HepG2 (cell line): ENCODE measurements around the gene BCORL1. TPM values are rescaled to one million over a fixed set of nuclear protein-coding genes. Genes with fewer than 3 reads are reported as not detected.

Source experiments
- ATAC-seq: fragments of 200-7000 bp; cut with Tn5 transposase; 3 replicates; pipeline ENCODE4 v1.9.1; 2020; ENCODE audit warnings: mild to moderate bottlenecking, moderate library complexity
- BruUV-seq: library from RNA; stranded (reverse); fragments of 400-500 nt; replicated peaks from 2 replicates; lab custom pipeline; 2021; lab: Mats Ljungman, UMichigan
- CTCF ChIA-PET: fragments of 300-600 bp; formaldehyde crosslinking; extraction: SDS; loops from one replicate; lab custom pipeline; 2021; ENCODE audit warnings: low total read pairs, inconsistent platforms, low intra/inter-chr PET ratio; lab: Yijun Ruan, JAX
- POLR2A ChIA-PET: fragments of 350-600 bp; sonication (Branson Sonifier 250); formaldehyde crosslinking; loops from one replicate; lab custom pipeline; 2020; ENCODE audit warnings: antibody characterized with exemption, inconsistent platforms; lab: Yijun Ruan, JAX
- DNase-seq: peaks from one replicate; pipeline ENCODE4 v3.0.0-alpha.2; 2015; ENCODE audit warnings: low spot score
- FAIRE-seq: peaks from 3 replicates; lab custom pipeline; 2011; peaks lifted over from hg19 to GRCh38; lab: Jason Lieb, UNC
- H2AFZ ChIP-seq: one replicate; pipeline ENCODE4 v1.6.1; 2011; ENCODE audit warnings: low read length, inconsistent platforms
- H3K27ac ChIP-seq: fragments of 300-600 bp; 3 replicates; pipeline ENCODE4 v1.8.0; 2011; ENCODE audit warnings: mixed run types, mild to moderate bottlenecking, mixed read lengths, low read length, inconsistent platforms; ENCODE audit not compliant: insufficient read depth; ENCODE audit errors: extremely low read length
- H3K27me3 ChIP-seq, 2 experiments: fragments of 200-600 bp in 1 of 2; 2 replicates in 1 of 2; 3 replicates in 1 of 2; pipeline versions ENCODE4 v1.6.0 to v1.8.0; 2011; ENCODE audit warnings: low read length in 2 of 2, mild to moderate bottlenecking in 2 of 2, moderate library complexity in 2 of 2, inconsistent platforms in 1 of 2; ENCODE audit not compliant: insufficient read depth in 2 of 2, control insufficient read depth in 1 of 2
- H3K36me3 ChIP-seq, 2 experiments: fragments of 200-600 bp in 1 of 2; replicated peaks in 1 of 2; 2 replicates in 1 of 2; 3 replicates in 1 of 2; pipeline versions ENCODE4 v1.5.1 to v1.8.0; 2011; ENCODE audit warnings: low read length in 2 of 2, inconsistent platforms in 1 of 2; ENCODE audit not compliant: insufficient read depth in 2 of 2, control insufficient read depth in 1 of 2
- H3K4me1 ChIP-seq: 2 replicates; pipeline ENCODE4 v1.5.1; 2012; ENCODE audit warnings: low read length, inconsistent platforms; ENCODE audit not compliant: insufficient read depth
- H3K4me2 ChIP-seq: 2 replicates; pipeline ENCODE4 v1.6.0; 2011; ENCODE audit warnings: low read depth, low read length, inconsistent platforms
- H3K4me3 ChIP-seq, 3 experiments: fragments of 200-600 bp in 1 of 3; sonication (generic), shearing (Covaris generic) in 1 of 3; replicated peaks in 1 of 3; 2 replicates each; pipeline ENCODE4 v1.5.1; 2011 to 2016; ENCODE audit warnings: low read length in 3 of 3, inconsistent platforms in 2 of 3, low read depth in 2 of 3, mild to moderate bottlenecking in 2 of 3, control low read depth in 1 of 3, mixed read lengths in 1 of 3; ENCODE audit not compliant: insufficient read depth in 1 of 3
- H3K79me2 ChIP-seq: one replicate; pipeline ENCODE4 v1.6.1; 2011; ENCODE audit warnings: low read length, inconsistent platforms; ENCODE audit not compliant: insufficient read depth
- H3K9ac ChIP-seq: 2 replicates; pipeline ENCODE4 v1.6.0; 2011; ENCODE audit warnings: mild to moderate bottlenecking, low read depth, low read length, inconsistent platforms; ENCODE audit not compliant: insufficient read depth
- H3K9me3 ChIP-seq: 2 replicates; pipeline ENCODE4 v1.5.1; 2012; ENCODE audit warnings: mild to moderate bottlenecking, low read length
- H4K20me1 ChIP-seq: 2 replicates; pipeline ENCODE4 v1.6.0; 2011; ENCODE audit warnings: inconsistent platforms, mild to moderate bottlenecking, low read length, moderate library complexity; ENCODE audit not compliant: insufficient read depth
- BCLAF1 ChIP-seq: fragments of 450-650 bp; IDR thresholded peaks from 2 replicates; pipeline ENCODE4 v1.6.1; 2017; ENCODE audit warnings: mild to moderate bottlenecking
- CHCHD3 ChIP-seq: sonication (generic); formaldehyde crosslinking; IDR thresholded peaks from 2 replicates; pipeline ENCODE4 v1.8.0; 2022; ENCODE audit warnings: mild to moderate bottlenecking, missing genetic modification reagents, moderate library complexity
- CHD4 ChIP-seq: fragments of 200-600 bp; sonication (generic); IDR thresholded peaks from 2 replicates; pipeline ENCODE4 v1.7.0; 2017; ENCODE audit warnings: mild to moderate bottlenecking, low read length, borderline replicate concordance
- CSRNP2 ChIP-seq: sonication (generic); formaldehyde crosslinking; conservative IDR thresholded peaks from 2 replicates; pipeline ENCODE4 v1.8.0; 2022; ENCODE audit warnings: low read depth, missing genetic modification reagents
- DPF2 ChIP-seq: sonication (generic); formaldehyde crosslinking; IDR thresholded peaks from 2 replicates; pipeline ENCODE4 v1.4.0; 2020; ENCODE audit warnings: mild to moderate bottlenecking, low read depth, missing genetic modification reagents, borderline replicate concordance
- FLYWCH1 ChIP-seq: sonication (generic); formaldehyde crosslinking; IDR thresholded peaks from 2 replicates; pipeline ENCODE4 v1.8.1; 2023; ENCODE audit warnings: mild to moderate bottlenecking, missing genetic modification reagents
- HNF1B ChIP-seq: sonication (generic); formaldehyde crosslinking; IDR thresholded peaks from 2 replicates; pipeline ENCODE4 v1.5.1; 2020; ENCODE audit warnings: mild to moderate bottlenecking, moderate library complexity, missing genetic modification reagents
- KDM1A ChIP-seq: IDR thresholded peaks from 2 replicates; pipeline ENCODE4 v1.6.1; 2016; ENCODE audit warnings: missing compliant biosample characterization
- MXD4 ChIP-seq: IDR thresholded peaks from 2 replicates; pipeline ENCODE4 v1.6.1; 2016; ENCODE audit warnings: mild to moderate bottlenecking, missing biosample characterization, missing genetic modification reagents
- PBX3 ChIP-seq: sonication (generic); formaldehyde crosslinking; IDR thresholded peaks from 2 replicates; pipeline ENCODE4 v1.8.1; 2023; ENCODE audit warnings: missing genetic modification reagents, inconsistent platforms, borderline replicate concordance
- SAFB2 ChIP-seq: sonication (generic); formaldehyde crosslinking; IDR thresholded peaks from 2 replicates; pipeline ENCODE4 v1.5.1; 2020; ENCODE audit warnings: missing genetic modification reagents, low read depth, mild to moderate bottlenecking, borderline replicate concordance
- SRSF4 ChIP-seq: fragments of 200-400 bp; formaldehyde crosslinking; IDR thresholded peaks from one replicate; pipeline ENCODE4 v1.6.1; 2018; ENCODE audit warnings: mild to moderate bottlenecking, low read depth, low read length, moderate library complexity; ENCODE audit not compliant: poor library complexity, severe bottlenecking
- ZNF296 ChIP-seq: sonication (generic); formaldehyde crosslinking; conservative IDR thresholded peaks from 2 replicates; pipeline ENCODE4 v1.5.0; 2020; ENCODE audit warnings: mild to moderate bottlenecking, missing genetic modification reagents
- WGBS: methylation state at CpG from one replicate; pipeline ENCODE4 v1.1.6; 2017; ENCODE audit warnings: low lambda C conversion rate; 5-methylcytosine and 5-hydroxymethylcytosine counted together
- in situ Hi-C: cut with HindIII; loops from 2 replicates; pipeline ENCODE4 v1.10.0; 2017; ENCODE audit warnings: low pct_unique_long_range_greater_than_20kb; ENCODE audit not compliant: extremely low pct_ligation_motif_present
- intact Hi-C: fragments of 100-400 bp; cut with micrococcal nuclease; formaldehyde crosslinking; loops from one replicate; pipeline ENCODE4 v1.10.0; 2022; ENCODE audit not compliant: unreplicated experiment
- polyA plus RNA-seq, 8 experiments: library from polyadenylated mRNA; depleted of rRNA in 3 of 8; stranded (reverse) in 7 of 8; unstranded in 1 of 8; fragments of >200 nt; fragmentation: Illumina TruSeq in 4 of 8; extraction: Trizol in 4 of 8; gene quantifications; 2 replicates each; pipeline versions ENCODE4 v1.2.1 to v1.2.3, GENCODE V29; 2011 to 2016; ENCODE audit warnings: low read depth in 4 of 8, missing spikeins in 1 of 8, mixed read lengths in 1 of 8; ENCODE audit not compliant: insufficient read depth in 1 of 8
- total RNA-seq, 5 experiments: library from RNA; depleted of rRNA; stranded (reverse); fragments of >200 nt; fragmentation: Illumina TruSeq; extraction: Trizol; gene quantifications; 2 replicates each; pipeline ENCODE4 v1.2.3, GENCODE V29; 2016; ENCODE audit warnings: low read depth in 1 of 5

BCORL1 gene
- total and polyA plus RNA-seq, 2 of the 13 experiments (the other 11 are each of a cell fraction or from before 2014, with no cell fraction given) = 0.67 to 1.4 TPM

GRCh38 chrX:130083656-130084382 lies 101.4 kb downstream of the BCORL1 start:
- Histone ChIP-seq H2AFZ (no peak overlapping the region), H3K27me3 (no peaks in the 10 kb centered on the region), H3K9me3 (no peaks in the 10 kb centered on the region), H3K4me1 (peaks cover 9% of the 10 kb centered on the region), H3K4me2 (no peak overlapping the region), H4K20me1 (no peaks in the 10 kb centered on the region), H3K36me3 (no peaks in the 10 kb centered on the region), H3K79me2 (no peaks in the 10 kb centered on the region), H3K4me3 (no peak overlapping the region), H3K9ac (no peak overlapping the region), H3K27ac (no peak overlapping the region)
- no TSS peak for BruUV-seq
- FAIRE-seq (no peak), ATAC-seq (no peak), DNase-seq (no peak)
- CTCF ChIA-PET = no interaction called here
- in situ Hi-C loops = loop anchor here (5.0 kb wide), 2 partner anchors 33 to 108 kb away; no protein-coding TSS in a partner anchor
- WGBS = 89% methylated on average over 7 of the region's 15 CpGs
- intact Hi-C loops = no loop called here
- POLR2A ChIA-PET = no interaction called here
- TF ChIP-seq DPF2 (no peak), CSRNP2 (no peak), CHD4 (no peak), SAFB2 (no peak), HNF1B (no peak), PBX3 (CRISPR knock-in tag) (no peak), FLYWCH1 (CRISPR knock-in tag) (no peak), MXD4 (CRISPR knock-in tag) (no peak), BCLAF1 (no peak), KDM1A (CRISPR knock-in tag) (no peak), ZNF296 (CRISPR knock-in tag) (no peak), CHCHD3 (CRISPR knock-in tag) (no peak), SRSF4 (no peak)
